H1 (cell line): ENCODE results near the gene ABCA2. TPM values are rescaled to one million over a fixed set of nuclear protein-coding genes. Genes with fewer than 3 reads are reported as not detected.

ENCODE experiments used
- BCL11A ChIP-seq, 2 experiments: IDR thresholded peaks; one replicate each; pipeline ENCODE4 v1.6.1; 2011; ENCODE audit warnings: low read depth in 2 of 2, low read length in 2 of 2, mild to moderate bottlenecking in 2 of 2
- CHD7 ChIP-seq: fragments of 300-600 bp; sonication (generic); IDR thresholded peaks from 2 replicates; pipeline ENCODE4 v1.7.1; 2012; ENCODE audit warnings: low read length, moderate library complexity, mild to moderate bottlenecking, inconsistent platforms; ENCODE audit not compliant: insufficient replicate concordance
- HDAC2 ChIP-seq, 2 experiments: fragments of 300-600 bp in 1 of 2; sonication (generic) in 1 of 2; IDR thresholded peaks; 2 replicates each; pipeline ENCODE4 v1.6.1; 2011 to 2012; ENCODE audit warnings: low read depth in 2 of 2, low read length in 2 of 2, mild to moderate bottlenecking in 2 of 2, moderate library complexity in 2 of 2, borderline replicate concordance in 1 of 2, inconsistent platforms in 1 of 2
- polyA plus RNA-seq, 7 experiments: library from polyadenylated mRNA; depleted of rRNA in 3 of 7; stranded (reverse) in 5 of 7; unstranded in 2 of 7; fragments of >200 nt in 5 of 7; fragments of 200-250 nt in 2 of 7; gene quantifications; 1 replicate in 5 of 7; 2 replicates in 1 of 7; 4 replicates in 1 of 7; pipeline versions ENCODE4 v1.2.1 to v1.2.3, GENCODE V29; 2011 to 2013; ENCODE audit warnings: missing spikeins in 2 of 7, mixed read lengths in 2 of 7
- total RNA-seq: library from RNA; stranded (reverse); fragmentation: NEBNext Ultra II Directional; extraction: Animal tissue kit (Norgen Biotek cat#: 25700); gene quantifications from 2 replicates; pipeline ENCODE4 v1.2.1, GENCODE V29; 2021

The ABCA2 gene
- total and polyA plus RNA-seq, 2 of the 8 experiments (the other 6 are each of a cell fraction or from before 2014, with no cell fraction given), result 12.5 to 14.3 TPM

DNA sequence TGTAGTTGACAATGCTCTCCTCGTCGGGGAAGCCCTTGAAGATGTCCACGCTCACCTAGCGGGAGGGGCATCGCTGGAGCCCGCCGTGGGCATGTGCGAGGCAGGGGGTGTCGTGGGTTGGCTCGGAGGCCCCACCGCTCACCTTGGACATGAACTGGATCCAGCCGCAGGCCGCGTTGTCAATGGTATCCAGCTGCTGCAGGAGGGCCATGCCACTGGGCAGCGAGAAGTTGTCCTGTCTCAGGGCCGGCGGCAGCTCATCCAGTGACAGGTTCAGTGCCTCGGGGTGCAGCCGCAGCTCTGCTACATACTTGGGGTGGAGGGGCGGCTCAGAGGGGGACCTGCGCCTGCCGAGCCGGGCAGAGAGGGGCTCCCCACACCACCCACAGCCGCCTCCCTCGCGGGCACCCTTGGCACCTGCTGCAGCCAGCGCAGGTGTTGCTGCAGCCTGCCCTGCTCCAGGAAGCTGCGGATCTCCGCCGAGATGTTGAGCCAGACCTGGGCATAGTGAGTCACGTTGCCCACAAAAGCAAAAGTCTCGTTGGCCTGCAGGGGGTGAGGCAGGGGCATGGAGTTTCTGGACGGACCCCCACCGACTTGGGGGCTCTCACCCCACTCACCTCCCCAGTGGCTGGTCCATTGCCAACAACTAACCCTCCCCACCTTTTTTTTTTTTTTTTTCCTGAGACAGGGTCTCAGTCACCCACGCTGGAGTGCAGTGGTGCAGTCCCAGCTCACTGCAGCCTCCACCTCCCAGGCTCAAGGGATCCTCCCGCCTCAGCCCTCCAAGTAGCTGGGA is 9.1 kb downstream of the ABCA2 start (continued):
- TF ChIP-seq CHD7 (no peak), HDAC2 (IDR thresholded peaks at IDR 0.05; ENCODE audit: borderline replicate concordance in 1 of 2, low read depth in 2 of 2, low read length in 2 of 2) (no peak), BCL11A (IDR thresholded peaks at IDR 0.05; ENCODE audit: low read depth in 2 of 2, low read length in 2 of 2) (no peak)
- TF ChIP-seq, all 59 proteins: peak for 0
